Fibroblast of lung (primary cell): Measurements from ENCODE around the gene MIEN1. TPM values are rescaled to one million over a fixed set of nuclear protein-coding genes. Genes with fewer than 3 reads are reported as not detected.

Source experiments
- DNase-seq, 2 donors: peaks; one replicate each; pipeline versions ENCODE4 v3.0.0 to v3.0.0-alpha.2; 2010; ENCODE audit warnings: low read depth in 2 of 2
- H2AFZ ChIP-seq: 2 replicates; pipeline ENCODE4 v1.5.1; 2012; ENCODE audit warnings: low read length, control low read depth, inconsistent platforms
- H3K27ac ChIP-seq: 2 replicates; pipeline ENCODE4 v1.5.1; 2011; ENCODE audit warnings: low read length, control low read depth; ENCODE audit not compliant: insufficient read depth
- H3K27me3 ChIP-seq: 2 replicates; pipeline ENCODE4 v1.5.1; 2011; ENCODE audit warnings: mild to moderate bottlenecking, low read length; ENCODE audit not compliant: control insufficient read depth, insufficient read depth
- H3K36me3 ChIP-seq: 2 replicates; pipeline ENCODE4 v1.5.1; 2011; ENCODE audit warnings: low read length; ENCODE audit not compliant: control insufficient read depth, insufficient read depth
- H3K4me1 ChIP-seq: 2 replicates; pipeline ENCODE4 v1.5.1; 2011; ENCODE audit warnings: low read length; ENCODE audit not compliant: control insufficient read depth, insufficient read depth; ENCODE audit errors: extremely low read depth
- H3K4me2 ChIP-seq: 2 replicates; pipeline ENCODE4 v1.5.1; 2011; ENCODE audit warnings: low read length, control low read depth; ENCODE audit not compliant: insufficient read depth; ENCODE audit errors: extremely low read depth
- H3K4me3 ChIP-seq, 4 experiments: fragments of 200-600 bp in 1 of 4; sonication (generic) in 1 of 4; replicated peaks in 1 of 4; 2 replicates each; pipeline ENCODE4 v1.5.1; 2011 to 2016; ENCODE audit warnings: low read length in 4 of 4, low read depth in 3 of 4, mild to moderate bottlenecking in 3 of 4, control low read depth in 2 of 4, inconsistent platforms in 1 of 4, mixed read lengths in 1 of 4; ENCODE audit not compliant: insufficient read depth in 1 of 4; ENCODE audit errors: control extremely low read depth in 1 of 4
- H3K79me2 ChIP-seq: 2 replicates; pipeline ENCODE4 v1.5.1; 2012; ENCODE audit warnings: mild to moderate bottlenecking, low read length, inconsistent platforms; ENCODE audit not compliant: control insufficient read depth, insufficient read depth
- H3K9ac ChIP-seq: 2 replicates; pipeline ENCODE4 v1.5.1; 2011; ENCODE audit warnings: mild to moderate bottlenecking, low read length, control low read depth; ENCODE audit not compliant: insufficient read depth
- H3K9me3 ChIP-seq: 2 replicates; pipeline ENCODE4 v1.5.1; 2012; ENCODE audit warnings: low read depth, low read length; ENCODE audit not compliant: control insufficient read depth, insufficient read depth
- H4K20me1 ChIP-seq: 2 replicates; pipeline ENCODE4 v1.5.1; 2011; ENCODE audit warnings: low read length; ENCODE audit not compliant: control insufficient read depth, insufficient read depth; ENCODE audit errors: extremely low read depth
- CTCF ChIP-seq, 2 donors: IDR thresholded peaks in 1 of 2; conservative IDR thresholded peaks in 1 of 2; 1 replicate in 1 of 2; 2 replicates in 1 of 2; pipeline ENCODE4 v1.5.1; 2011 to 2012; ENCODE audit warnings: low read length in 2 of 2, control low read depth in 1 of 2, inconsistent platforms in 1 of 2, low read depth in 1 of 2, mild to moderate bottlenecking in 1 of 2
- EZH2 ChIP-seq: IDR thresholded peaks from 2 replicates; pipeline ENCODE4 v1.5.1; 2012; ENCODE audit warnings: low read length, control low read depth, mild to moderate bottlenecking; ENCODE audit errors: missing control alignments
- polyA plus RNA-seq, 2 donors: library from polyadenylated mRNA; depleted of rRNA in 1 of 2; stranded (reverse) in 1 of 2; unstranded in 1 of 2; fragments of >200 nt; gene quantifications; 2 replicates each; pipeline ENCODE4 v1.2.1, GENCODE V29; 2011 to 2012; ENCODE audit warnings: missing spikeins in 1 of 2
- total RNA-seq: library from RNA; depleted of rRNA; stranded (reverse); fragments of >200 nt; gene quantifications from 2 replicates; pipeline ENCODE4 v1.2.1, GENCODE V29; 2014

MIEN1 gene
- total and polyA plus RNA-seq, 2 donors (not counting 1 experiment from before 2014, with no cell fraction given): 25.6 to 58.0 TPM

GRCh38 chr17:39755554-39756379 lies 25.4 kb upstream of the MIEN1 start:
- Histone ChIP-seq H3K9ac (no peak overlapping the region), H3K4me1 (peaks cover 2% of the 10 kb centered on the region), H2AFZ (no peak overlapping the region), H3K36me3 (no peaks in the 10 kb centered on the region), H3K4me3 (no peak overlapping the region), H3K27ac (no peak overlapping the region), H3K4me2 (no peak overlapping the region), H3K9me3 (no peaks in the 10 kb centered on the region), H4K20me1 (no peaks in the 10 kb centered on the region), H3K27me3 (peaks cover 5% of the 10 kb centered on the region), H3K79me2 (no peaks in the 10 kb centered on the region)
- no peak for DNase-seq
- TF ChIP-seq EZH2: no peak
- TF ChIP-seq CTCF (conservative IDR thresholded peaks at IDR 0.05 in 1 of 2, IDR thresholded peaks at IDR 0.05 in 1 of 2; ENCODE audit: low read depth in 1 of 2, low read length in 2 of 2): no peak

DNA sequence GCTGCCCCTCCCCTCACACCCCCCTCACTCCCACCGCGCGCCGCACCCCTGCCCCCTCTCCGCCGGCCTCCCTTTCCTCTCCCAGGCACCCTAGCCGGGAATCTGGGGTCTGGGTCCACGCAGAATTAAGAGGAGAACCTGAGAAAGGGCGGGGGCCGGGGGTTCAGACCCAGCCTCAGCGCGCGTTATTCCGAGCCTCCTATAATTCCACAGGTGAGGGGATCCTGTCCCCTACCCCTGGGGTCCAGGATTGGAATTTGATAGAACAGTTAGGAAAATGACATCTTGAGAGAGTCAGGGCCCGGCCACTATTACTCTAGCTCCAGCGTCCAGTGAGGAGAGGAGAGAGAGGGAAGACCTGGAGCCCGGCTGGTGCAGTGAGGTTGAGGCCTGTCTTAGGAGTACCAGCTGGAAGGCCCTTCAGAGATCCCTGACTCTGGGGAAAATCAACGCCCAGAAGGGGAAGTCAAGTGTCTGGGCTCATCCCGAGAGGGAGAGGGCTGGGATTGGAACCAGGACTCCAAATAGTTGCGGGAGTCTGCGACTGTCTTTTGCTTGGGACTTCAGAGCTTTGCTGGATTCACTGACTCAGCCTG lies 24.7 kb upstream of the MIEN1 start:
- Histone ChIP-seq H3K4me2 (peak overlapping the region; percentile 90), H4K20me1 (no peaks in the 10 kb centered on the region), H3K27ac (peak overlapping the region; percentile 72), H3K27me3 (peaks cover 2% of the 10 kb centered on the region), H3K4me3 (peak overlapping the region; percentile 56 to 78 (median 63)), H3K79me2 (no peaks in the 10 kb centered on the region), H2AFZ (no peak overlapping the region), H3K9ac (peak overlapping the region; percentile 82), H3K9me3 (no peaks in the 10 kb centered on the region), H3K4me1 (peaks cover 2% of the 10 kb centered on the region), H3K36me3 (no peaks in the 10 kb centered on the region)
- TF ChIP-seq EZH2: no peak
- TF ChIP-seq CTCF (conservative IDR thresholded peaks at IDR 0.05 in 1 of 2, IDR thresholded peaks at IDR 0.05 in 1 of 2; ENCODE audit: low read depth in 1 of 2, low read length in 2 of 2): no peak
- no peak for DNase-seq

GRCh38 chr17:39754161-39754957 lies 24.0 kb upstream of the MIEN1 start:
- DNase-seq: peak; percentile 67 to 89
- H3K27ac ChIP-seq: peak overlapping the region; percentile 72
- H3K4me2 ChIP-seq: peak overlapping the region; percentile 90
- H3K36me3 ChIP-seq: no peaks in the 10 kb centered on the region
- H3K4me3 ChIP-seq: peak overlapping the region; percentile 56 to 78 (median 63)
- TF ChIP-seq CTCF (conservative IDR thresholded peaks at IDR 0.05 in 1 of 2, IDR thresholded peaks at IDR 0.05 in 1 of 2; ENCODE audit: low read depth in 1 of 2, low read length in 2 of 2) (peak; percentile 53 to 63), EZH2 (no peak)
- H3K4me1 ChIP-seq: peaks cover 2% of the 10 kb centered on the region
- no peaks in the 10 kb centered on the region for H3K9me3 ChIP-seq
- no peaks in the 10 kb centered on the region for H4K20me1 ChIP-seq
- H2AFZ ChIP-seq: peak overlapping the region; percentile 93
- peaks cover 2% of the 10 kb centered on the region for H3K27me3 ChIP-seq
- H3K9ac ChIP-seq: peak overlapping the region; percentile 82
- no peaks in the 10 kb centered on the region for H3K79me2 ChIP-seq
